Measurements from ENCODE around the gene SAFB. TPM values are rescaled to one million over a fixed set of nuclear protein-coding genes. Genes with fewer than 3 reads are reported as not detected.

The SAFB gene
- total and polyA plus RNA-seq, 2 of the 13 experiments (the other 11 are each of a cell fraction or from before 2014, with no cell fraction given), result 21.0 to 28.4 TPM

- TF ChIP-seq THAP9 (CRISPR knock-in tag; IDR thresholded peaks at IDR 0.05; ENCODE audit: borderline replicate concordance) (no peak; the same call in 1 of the 2 replicates), ZNF230 (CRISPR knock-in tag; IDR thresholded peaks at IDR 0.05) (no peak), TOPORS (CRISPR knock-in tag; IDR thresholded peaks at IDR 0.05) (no peak), REL (CRISPR knock-in tag; conservative IDR thresholded peaks at IDR 0.05) (no peak), ZBTB14 (CRISPR knock-in tag; IDR thresholded peaks at IDR 0.05) (no peak), SRSF9 (IDR thresholded peaks at IDR 0.05; ENCODE audit: borderline replicate concordance, insufficient read depth, low read depth, low read length, poor library complexity, severe bottlenecking) (no peak), DMTF1 (CRISPR knock-in tag; IDR thresholded peaks at IDR 0.05) (no peak), ATF5 (CRISPR knock-in tag; IDR thresholded peaks at IDR 0.05; ENCODE audit: low read depth) (0 out of 2 replicates have a peak, but pooled peaks have one; percentile 58), ZNF513 (CRISPR knock-in tag; conservative IDR thresholded peaks at IDR 0.05) (no peak), PRDM10 (CRISPR knock-in tag; IDR thresholded peaks at IDR 0.05; ENCODE audit: low read depth) (no peak), ZMAT3 (CRISPR knock-in tag; conservative IDR thresholded peaks at IDR 0.05) (no peak), ZBTB7B (CRISPR knock-in tag; IDR thresholded peaks at IDR 0.05) (peak; percentile 88), SMARCE1 (IDR thresholded peaks at IDR 0.05; ENCODE audit: borderline replicate concordance) (no peak), ZNF335 (CRISPR knock-in tag; IDR thresholded peaks at IDR 0.05) (no peak), PCBP2 (optimal IDR thresholded peaks at IDR 0.05; ENCODE audit: low read depth, low read length, poor library complexity, severe bottlenecking) (no peak), RAD51 (IDR thresholded peaks at IDR 0.05; ENCODE audit: borderline replicate concordance) (no peak)
Measured at GRCh38 chr19:5578097-5578846, 44.6 kb upstream of the SAFB start (continued).
